Mesothelial cell of epicardium (in vitro differentiated cells): ENCODE data around the gene OR5B2. TPM values are rescaled to one million over a fixed set of nuclear protein-coding genes. Genes with fewer than 3 reads are reported as not detected.

Experiments used
- DNase-seq, 2 experiments: peaks; one replicate each; pipeline ENCODE4 v3.0.0; 2021; ENCODE audit warnings: low spot score in 2 of 2; ENCODE audit not compliant: unreplicated experiment in 2 of 2
- H3K27ac Mint-ChIP-seq: 2 replicates; pipeline ENCODE4 v1.8.0; 2021; ENCODE audit warnings: mixed read lengths
- H3K27me3 Mint-ChIP-seq: 2 replicates; pipeline ENCODE4 v1.8.0; 2021; ENCODE audit warnings: low read depth, mixed read lengths
- H3K36me3 Mint-ChIP-seq: 2 replicates; pipeline ENCODE4 v1.8.0; 2021; ENCODE audit warnings: mixed read lengths
- H3K4me1 Mint-ChIP-seq: 2 replicates; pipeline ENCODE4 v1.8.0; 2021; ENCODE audit warnings: mixed read lengths
- H3K4me3 Mint-ChIP-seq: 2 replicates; pipeline ENCODE4 v1.8.0; 2021; ENCODE audit warnings: mild to moderate bottlenecking, moderate library complexity, mixed read lengths
- H3K9me3 Mint-ChIP-seq: 2 replicates; pipeline ENCODE4 v1.8.0; 2021; ENCODE audit warnings: mixed read lengths
- CTCF ChIP-seq: fragments of 200-600 bp; sonication (generic); IDR thresholded peaks from one replicate; pipeline ENCODE4 v1.5.0; 2021; ENCODE audit warnings: antibody characterized with exemption; ENCODE audit not compliant: unreplicated experiment
- total RNA-seq: library from RNA; stranded (reverse); gene quantifications from 3 replicates; pipeline ENCODE4 v1.2.1, GENCODE V29; 2021

OR5B2 gene
- total RNA-seq, 1 donor from 2014 or later, result not detected

GRCh38 chr11:58390551-58391063 is 37.3 kb downstream of the OR5B2 start:
- no peaks in the 10 kb centered on the region for H3K4me1 Mint-ChIP-seq
- TF ChIP-seq CTCF, result no peak
- H3K27ac Mint-ChIP-seq, result no peak overlapping the region
- H3K9me3 Mint-ChIP-seq, result peaks cover 31% of the 10 kb centered on the region
- H3K27me3 Mint-ChIP-seq, result no peaks in the 10 kb centered on the region
- no peak overlapping the region for H3K4me3 Mint-ChIP-seq
- DNase-seq, result no peak
- H3K36me3 Mint-ChIP-seq, result no peaks in the 10 kb centered on the region

Other genes with a start within 250 kb of the OR5B2 start
- not detected in 3 replicates for gene OR9Q2, start 239.1 kb downstream of the OR5B2 start, total RNA-seq
- not detected in 3 replicates for gene OR1S2, start 224.0 kb downstream of the OR5B2 start, total RNA-seq
- not detected in 3 replicates for gene OR1S1, start 215.4 kb downstream of the OR5B2 start, total RNA-seq
- gene OR10Q1, start 199.2 kb downstream of the OR5B2 start, total RNA-seq, result not detected in 3 replicates
- gene OR10W1, start 159.9 kb downstream of the OR5B2 start, total RNA-seq, result not detected in 3 replicates
- not detected in 3 replicates for gene OR5B17, start 69.1 kb downstream of the OR5B2 start, total RNA-seq
- gene OR5B3, start 21.2 kb downstream of the OR5B2 start, total RNA-seq, result not detected in 3 replicates
- gene OR5B12, start 14.1 kb upstream of the OR5B2 start, total RNA-seq, result not detected in 3 replicates
- not detected in 3 replicates for gene OR5B21, start 80.0 kb upstream of the OR5B2 start, total RNA-seq
- gene LPXN, start 147.7 kb upstream of the OR5B2 start, total RNA-seq, result 5.1 to 6.2 TPM (median 5.8 TPM) in 3 replicates
- gene ZFP91, start 150.9 kb upstream of the OR5B2 start, total RNA-seq, result 39.6 to 41.0 TPM (median 39.7 TPM) in 3 replicates
- gene CNTF, start 194.5 kb upstream of the OR5B2 start, total RNA-seq, result 2.5 to 2.7 TPM (median 2.7 TPM) in 3 replicates